ENCODE data around the gene S100A13.

DNA sequence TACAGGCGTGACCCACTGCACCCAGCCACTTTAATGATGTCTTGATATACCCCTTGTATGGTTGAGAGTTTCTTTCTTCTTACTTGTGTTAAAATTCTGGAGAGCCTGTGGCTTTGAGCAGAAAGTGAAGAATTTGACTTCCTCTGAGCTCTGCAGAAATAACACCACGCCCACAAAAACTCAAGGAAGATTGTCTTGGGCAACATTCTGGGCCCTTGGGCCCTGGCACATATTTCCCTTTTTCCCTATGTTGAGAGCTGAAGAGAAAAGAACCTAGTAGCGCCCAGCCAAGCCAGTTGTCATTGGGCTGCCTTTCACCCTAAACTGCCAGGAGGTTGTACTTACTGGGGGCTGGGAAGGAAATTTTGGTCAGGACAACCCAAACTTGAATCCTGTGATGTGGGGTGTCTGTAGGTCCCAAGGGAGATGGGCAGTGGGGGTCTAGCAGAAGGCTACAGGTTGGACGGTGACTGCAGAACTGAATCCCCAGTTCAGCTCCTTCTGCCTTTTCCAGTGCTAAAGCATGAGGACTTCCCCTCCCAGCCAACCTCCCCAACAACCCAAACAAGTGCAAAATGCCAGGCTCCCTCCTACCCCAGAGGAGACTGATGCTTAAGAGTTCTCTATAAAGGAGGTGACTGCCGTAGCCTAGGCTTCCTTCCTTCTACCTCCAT, 19.5 kb upstream of the S100A13 start:
- TF ChIP-seq POLR2A (IDR thresholded peaks at IDR 0.05): no peak
- no peak for TF ChIP-seq CTCF (IDR thresholded peaks at IDR 0.05 in 4 of 5, conservative IDR thresholded peaks at IDR 0.05 in 1 of 5)
